RWPE1 (cell line): Measurements from ENCODE around the gene SPG7.

Experiments used
- CTCF ChIA-PET: fragments of 350-600 bp; sonication (Branson Sonifier 250); formaldehyde crosslinking; extraction: SDS; loops from one replicate; lab custom pipeline; 2021; lab: Yijun Ruan, JAX
- POLR2A ChIA-PET: fragments of 400-600 bp; formaldehyde crosslinking; extraction: SDS; loops from one replicate; lab custom pipeline; 2020; ENCODE audit warnings: antibody characterized with exemption; ENCODE audit not compliant: low non-redundant PET; lab: Yijun Ruan, JAX
- DNase-seq: peaks from one replicate; pipeline ENCODE4 v3.0.0; 2012; ENCODE audit warnings: low spot score
- H3K27ac ChIP-seq: fragments of 450-650 bp; 2 replicates; pipeline ENCODE4 v1.5.1; 2017
- CTCF ChIP-seq: fragments of 450-650 bp; conservative IDR thresholded peaks from 2 replicates; pipeline ENCODE4 v1.5.1; 2017; ENCODE audit warnings: low read depth, mild to moderate bottlenecking

Gene SPG7

GRCh38 chr16:89540557-89540956 is 32.4 kb downstream of the SPG7 start:
- no peak for TF ChIP-seq CTCF
- DNase-seq = no peak
- POLR2A ChIA-PET = no interaction called here
- H3K27ac ChIP-seq = no peak overlapping the region
- CTCF ChIA-PET = interaction anchor here (0.6 to 1.6 kb wide), 3 partner anchors 17 to 279 kb away, joined by 3 to 5 read pairs (median 3); no protein-coding TSS in a partner anchor

- peak overlapping the region; percentile 13 for H3K27ac ChIP-seq
- no peak for DNase-seq
- no peak for TF ChIP-seq CTCF
- CTCF ChIA-PET = interaction anchor here (1.1 to 1.6 kb wide), 2 partner anchors 23 to 24 kb away, joined by 3 read pairs; no protein-coding TSS in a partner anchor
- POLR2A ChIA-PET = no interaction called here
Measured at GRCh38 chr16:89541792-89542191, 33.6 kb downstream of the SPG7 start.

GRCh38 chr16:89544113-89544512 is 35.9 kb downstream of the SPG7 start:
- CTCF ChIA-PET = no interaction called here
- TF ChIP-seq CTCF = no peak
- DNase-seq = no peak
- H3K27ac ChIP-seq = no peak overlapping the region
- POLR2A ChIA-PET = no interaction called here

GRCh38 chr16:89544713-89545043 is 36.5 kb downstream of the SPG7 start:
- ChIA-PET POLR2A (no interaction called here), CTCF (no interaction called here)
- peak overlapping the region; percentile 18; the same call in 1 of the 2 replicates for H3K27ac ChIP-seq
- DNase-seq = no peak
- no peak for TF ChIP-seq CTCF

GRCh38 chr16:89545044-89545830 is 37.0 kb downstream of the SPG7 start:
- CTCF ChIA-PET = interaction anchor here (0.8 kb wide), 1 partner anchor 36 kb away, joined by 3 read pairs; no protein-coding TSS in a partner anchor
- peak overlapping the region; percentile 18; the same call in 1 of the 2 replicates for H3K27ac ChIP-seq
- TF ChIP-seq CTCF = no peak
- POLR2A ChIA-PET = no interaction called here
- no peak for DNase-seq

GRCh38 chr16:89545831-89546574 is 37.8 kb downstream of the SPG7 start:
- peak overlapping the region; percentile 18; the same call in 1 of the 2 replicates for H3K27ac ChIP-seq
- DNase-seq = no peak
- CTCF ChIA-PET = interaction anchor here (0.8 kb wide), 1 partner anchor 37 kb away, joined by 3 read pairs; no protein-coding TSS in a partner anchor
- TF ChIP-seq CTCF = no peak
- POLR2A ChIA-PET = no interaction called here
